Stimulated activated naive CD8-positive, alpha-beta T cell treated with anti-CD3 and anti-CD28 coated beads, Interleukin-15, Interleukin-2, amounts not matched to agents 100 U/mL and 50 U/mL, for 24 hours (primary cell): ENCODE results near the gene CDK14.

Experiments
- ATAC-seq: fragments of 150-1000 bp; cut with Tn5 transposase; one replicate; pipeline ENCODE4 v1.10.0; 2021
- DNase-seq: peaks from one replicate; pipeline ENCODE4 v3.0.0; 2021

The CDK14 gene

GRCh38 chr7:91007371-91007770 lies 411.2 kb downstream of the CDK14 start:
- DNase-seq = no peak
- no peak for ATAC-seq

- DNase-seq (no peak), ATAC-seq (no peak)
Observed at GRCh38 chr7:91013078-91013477, 417.0 kb downstream of the CDK14 start.

DNA sequence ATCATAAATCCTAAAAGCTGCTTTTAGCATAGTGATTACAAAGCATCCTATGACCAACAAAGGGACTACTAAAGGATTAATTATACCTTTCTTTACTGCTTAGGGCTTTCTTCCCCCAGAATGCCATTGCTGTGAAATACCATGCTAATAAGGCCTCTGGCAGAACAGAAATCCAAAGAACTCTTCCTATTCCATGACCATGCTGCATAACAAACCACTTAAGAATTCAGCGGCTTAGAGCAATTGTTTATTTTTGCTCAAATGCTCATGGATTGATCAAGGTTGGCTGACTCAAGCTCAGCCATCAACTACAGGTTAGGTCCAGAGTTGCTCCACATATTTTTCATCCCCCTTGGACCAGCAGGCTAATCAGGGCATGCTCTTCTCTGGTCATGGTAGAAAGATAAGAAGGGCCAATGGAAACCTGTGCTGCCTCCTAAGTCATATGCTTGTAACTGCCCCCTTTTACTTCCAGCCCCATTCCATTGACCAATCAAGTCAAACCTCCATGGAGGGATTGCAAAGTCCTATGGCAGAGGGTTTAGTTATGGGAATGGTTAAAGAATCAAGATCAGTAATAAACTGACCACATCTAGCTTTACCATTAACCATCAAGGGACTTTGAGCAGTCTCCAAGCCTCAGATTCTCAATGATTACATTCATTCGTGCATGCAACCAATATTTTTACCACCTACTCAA lies 423.7 kb downstream of the CDK14 start:
- no peak for DNase-seq
- no peak for ATAC-seq

GRCh38 chr7:91020636-91021385 lies 424.7 kb downstream of the CDK14 start:
- ATAC-seq (no peak), DNase-seq (no peak)

DNA sequence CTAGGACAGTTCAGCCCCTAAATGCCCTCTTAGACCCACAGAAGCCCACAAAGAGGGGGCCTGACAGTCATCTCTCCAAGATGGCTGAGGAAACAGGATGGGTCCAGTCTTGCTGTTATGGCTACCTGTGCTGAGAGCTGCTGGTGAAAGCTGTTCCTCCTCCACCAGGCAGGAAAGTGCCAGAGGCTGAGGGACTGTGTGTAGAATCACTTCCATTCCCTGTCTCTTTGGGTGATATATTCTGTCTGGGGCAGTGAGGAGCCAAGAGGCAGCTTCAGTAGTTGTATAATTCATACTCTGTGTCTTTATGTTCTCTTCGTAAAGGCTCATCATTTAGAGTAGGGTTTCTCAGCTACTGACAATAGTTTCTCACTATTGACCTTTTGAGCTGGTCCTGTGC lies 425.8 kb downstream of the CDK14 start:
- DNase-seq = no peak
- no peak for ATAC-seq

DNA sequence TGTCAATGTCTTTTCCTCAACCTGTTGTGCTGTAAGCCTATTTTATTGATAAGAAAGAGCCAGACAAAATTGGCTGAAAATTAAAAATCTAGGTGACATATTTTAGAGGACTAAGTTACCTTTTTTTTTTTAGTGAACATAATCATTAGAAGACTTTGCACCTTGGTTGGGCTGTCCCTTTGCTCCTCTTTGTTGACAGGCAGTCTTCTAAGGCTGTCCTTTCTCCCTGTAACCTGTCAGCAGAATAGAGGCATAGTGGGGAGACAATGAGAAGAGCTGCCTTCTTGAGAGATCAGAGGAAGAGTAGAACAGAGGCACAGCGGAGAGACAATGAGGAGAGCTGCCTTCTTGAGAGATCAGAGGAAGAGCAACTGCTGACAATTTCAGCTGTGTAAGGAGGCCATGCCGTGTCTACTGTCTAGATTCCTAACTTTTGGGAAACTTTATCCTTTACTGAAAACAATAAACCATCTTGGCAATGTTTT lies 429.8 kb downstream of the CDK14 start:
- ATAC-seq (no peak), DNase-seq (no peak)

- ATAC-seq = no peak
- no peak for DNase-seq
Observed at GRCh38 chr7:91029688-91030087, 433.6 kb downstream of the CDK14 start.

- DNase-seq (no peak), ATAC-seq (no peak)
Observed at GRCh38 chr7:91030680-91031380, 434.7 kb downstream of the CDK14 start.

DNA sequence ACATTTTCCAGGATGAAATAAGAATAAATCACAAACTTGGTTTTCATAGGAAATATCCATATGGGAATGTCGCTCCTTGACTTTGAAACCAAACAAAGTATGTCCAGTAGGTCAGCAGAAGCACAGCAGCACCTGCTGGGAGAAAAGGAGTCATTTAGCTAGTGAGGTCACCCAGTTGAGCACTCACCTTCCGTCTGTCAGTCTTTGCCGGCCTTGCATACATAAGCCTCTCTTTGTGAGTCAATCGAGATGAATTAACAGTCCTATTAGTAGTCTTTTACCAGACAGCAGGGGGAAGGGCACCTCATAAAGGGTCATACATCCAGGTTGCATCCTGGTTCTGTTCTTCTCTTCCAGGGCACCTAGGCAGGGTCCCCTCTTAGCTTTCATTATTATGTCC lies 435.6 kb downstream of the CDK14 start:
- ATAC-seq (no peak), DNase-seq (no peak)

DNA sequence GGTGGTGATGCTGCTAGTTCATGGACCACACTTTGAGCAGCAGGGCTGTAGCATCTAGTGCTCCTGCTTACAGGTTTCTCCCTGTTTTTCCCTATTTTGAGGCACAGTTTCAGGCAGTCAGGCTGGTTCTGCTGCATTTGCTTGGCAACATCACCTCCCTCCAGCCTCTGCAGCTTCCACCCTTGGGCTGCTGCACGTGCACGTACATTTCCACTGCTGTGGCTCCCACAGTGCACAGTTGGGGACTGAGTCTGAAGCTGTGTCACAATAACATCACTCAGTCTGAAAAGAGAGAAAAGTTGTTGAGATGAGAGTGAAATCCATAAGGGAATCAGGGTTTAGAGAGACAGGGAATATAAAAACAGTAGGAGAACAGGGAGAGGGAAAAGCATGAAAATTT lies 437.5 kb downstream of the CDK14 start:
- DNase-seq (no peak), ATAC-seq (no peak)

- ATAC-seq (no peak), DNase-seq (peak; percentile 17)
Observed at GRCh38 chr7:91034459-91035368, 438.6 kb downstream of the CDK14 start.

GRCh38 chr7:91039033-91039432 lies 442.9 kb downstream of the CDK14 start:
- no peak for DNase-seq
- ATAC-seq = no peak

GRCh38 chr7:91041141-91041540 lies 445.0 kb downstream of the CDK14 start:
- no peak for ATAC-seq
- no peak for DNase-seq

GRCh38 chr7:91041901-91042484 lies 445.9 kb downstream of the CDK14 start:
- no peak for DNase-seq
- ATAC-seq = no peak

DNA sequence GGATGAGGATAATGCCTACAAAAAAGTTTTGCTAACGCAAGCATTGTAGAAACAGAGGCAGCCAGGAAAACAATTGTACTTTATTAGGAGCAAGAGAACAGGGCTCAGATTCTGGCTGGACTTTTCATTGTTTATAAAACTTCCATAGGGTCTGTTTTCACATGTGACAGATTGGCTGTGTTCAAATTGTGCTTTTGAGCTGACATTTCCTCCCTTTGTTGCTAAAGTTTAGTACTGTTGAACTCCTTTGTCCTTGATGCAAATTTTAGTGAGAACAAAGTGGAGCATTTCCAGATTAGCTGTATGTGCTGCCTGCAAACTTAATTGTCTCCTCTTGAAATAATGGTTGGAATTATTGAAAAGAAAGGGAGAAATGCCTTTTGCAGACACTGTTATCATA lies 447.1 kb downstream of the CDK14 start:
- no peak for ATAC-seq
- no peak for DNase-seq

- no peak for ATAC-seq
- DNase-seq = no peak
Observed at GRCh38 chr7:91043924-91044645, 448.0 kb downstream of the CDK14 start.

- no peak for ATAC-seq
- DNase-seq = no peak
Observed at GRCh38 chr7:91045606-91046005, 449.5 kb downstream of the CDK14 start.

- DNase-seq = no peak
- no peak for ATAC-seq
Observed at GRCh38 chr7:91046322-91047089, 450.4 kb downstream of the CDK14 start.

DNA sequence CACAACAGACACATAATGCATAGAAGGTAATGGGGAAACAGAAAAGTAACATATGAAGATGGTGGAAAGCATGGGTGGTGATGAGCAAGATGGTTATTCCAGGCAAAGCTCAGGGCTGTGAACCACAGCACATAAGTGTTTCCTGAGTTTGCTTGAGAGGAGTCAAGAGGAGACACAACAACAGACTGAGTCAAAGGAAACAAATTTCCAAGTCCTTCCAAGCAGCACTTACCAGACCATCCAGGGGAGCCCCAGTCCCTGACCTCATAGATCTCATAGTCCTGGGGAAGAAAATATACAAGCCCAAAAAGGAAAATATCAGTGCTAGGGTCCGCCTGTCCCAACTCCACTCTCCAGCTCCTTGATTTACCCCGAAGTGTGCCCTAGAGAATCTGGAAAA lies 451.5 kb downstream of the CDK14 start:
- no peak for ATAC-seq
- no peak for DNase-seq

GRCh38 chr7:91050677-91051076 lies 454.6 kb downstream of the CDK14 start:
- ATAC-seq = no peak

More at GRCh38 chr7:91050677-91051076, 454.6 kb downstream of the CDK14 start:
- DNase-seq = no peak
